Muscle layer of duodenum (tissue), 2 donors: ENCODE data around the gene C1QTNF1.

Experiments
- H3K27ac ChIP-seq: one replicate; pipeline ENCODE4 v1.7.0; 2013; ENCODE audit warnings: mild to moderate bottlenecking, low read length
- H3K27me3 ChIP-seq: one replicate; pipeline ENCODE4 v1.7.0; 2013; ENCODE audit warnings: low read depth, mild to moderate bottlenecking, control low read depth, low read length
- H3K36me3 ChIP-seq, 2 donors: one replicate each; pipeline ENCODE4 v1.7.0; 2013; ENCODE audit warnings: low read length in 2 of 2, control low read depth in 1 of 2, mild to moderate bottlenecking in 1 of 2; ENCODE audit not compliant: insufficient read depth in 2 of 2, control insufficient read depth in 1 of 2
- H3K4me1 ChIP-seq, 2 donors: one replicate each; pipeline ENCODE4 v1.7.0; 2013; ENCODE audit warnings: low read length in 2 of 2, mild to moderate bottlenecking in 2 of 2, control low read depth in 1 of 2, moderate library complexity in 1 of 2; ENCODE audit not compliant: insufficient read depth in 2 of 2, control insufficient read depth in 1 of 2
- H3K4me3 ChIP-seq, 2 donors: one replicate each; pipeline ENCODE4 v1.7.0; 2013; ENCODE audit warnings: low read length in 2 of 2, low read depth in 1 of 2, mild to moderate bottlenecking in 1 of 2
- H3K9me3 ChIP-seq, 2 donors: one replicate each; pipeline ENCODE4 v1.7.0; 2013; ENCODE audit warnings: low read length in 2 of 2, control low read depth in 1 of 2, mild to moderate bottlenecking in 1 of 2; ENCODE audit not compliant: control insufficient read depth in 1 of 2
- donor health status: healthy.

The C1QTNF1 gene

DNA sequence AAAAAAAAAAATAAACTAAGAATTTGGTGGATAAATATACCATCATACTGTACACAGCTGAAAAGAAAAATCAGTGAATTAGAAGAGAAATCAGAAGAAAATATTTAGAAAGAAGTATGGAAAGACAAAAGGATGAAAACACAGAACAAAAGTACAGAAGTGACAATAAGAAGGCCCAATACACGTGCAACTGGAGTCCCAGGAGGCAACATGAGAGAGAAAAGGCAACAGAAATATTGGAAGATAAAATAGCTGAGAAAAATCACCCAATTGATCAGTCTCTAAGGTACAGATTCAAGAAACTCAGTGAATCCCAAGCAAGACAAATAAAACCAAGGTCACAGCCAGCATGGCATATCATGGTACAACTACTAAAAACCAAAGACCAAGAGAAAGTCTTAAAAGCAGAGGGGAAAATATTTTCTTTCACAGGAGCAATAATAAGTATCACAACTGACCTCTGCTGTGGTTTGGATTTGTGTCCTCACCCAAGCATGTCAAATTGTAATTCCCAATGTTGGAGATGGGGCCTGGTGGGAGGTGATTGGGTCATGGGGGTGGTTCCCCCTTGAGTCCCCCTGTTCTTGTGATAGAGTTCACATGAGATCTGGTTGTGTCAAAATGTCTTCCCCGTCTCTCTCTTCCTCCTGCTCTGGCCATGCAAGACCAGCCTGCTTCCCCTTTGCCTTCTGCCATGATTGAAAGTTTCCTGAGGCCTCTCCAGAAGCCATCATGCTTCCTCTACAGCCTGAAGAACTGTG is 30.4 kb downstream of the C1QTNF1 start:
- no peak overlapping the region for H3K27ac ChIP-seq
- no peaks in the 10 kb centered on the region for H3K4me1 ChIP-seq
- H3K36me3 ChIP-seq: peaks cover 0 to 3% of the 10 kb centered on the region in 2 donors
- no peaks in the 10 kb centered on the region for H3K9me3 ChIP-seq
- H3K27me3 ChIP-seq: no peaks in the 10 kb centered on the region
- no peak overlapping the region for H3K4me3 ChIP-seq

DNA sequence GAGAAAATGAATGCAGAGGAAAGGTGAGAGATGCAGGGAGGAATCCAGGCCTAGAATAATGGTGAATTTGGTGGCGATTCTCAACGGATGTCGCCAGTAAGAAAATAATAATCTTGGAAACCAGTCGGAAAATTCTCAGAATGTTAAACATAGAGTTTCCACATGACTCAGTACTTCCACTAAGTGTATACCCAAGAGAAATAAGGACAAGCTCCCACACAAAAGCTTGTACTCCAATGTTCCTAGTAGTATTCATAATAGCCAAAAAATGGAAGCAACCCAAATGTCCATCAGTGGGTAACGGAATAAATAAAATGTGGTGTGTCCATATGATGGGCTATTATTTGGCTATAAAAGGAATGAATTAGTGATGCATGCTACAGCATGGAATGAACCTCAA is 31.2 kb downstream of the C1QTNF1 start:
- Histone ChIP-seq H3K9me3 (no peaks in the 10 kb centered on the region), H3K4me1 (no peaks in the 10 kb centered on the region), H3K36me3 (peaks cover 0 to 3% of the 10 kb centered on the region in 2 donors), H3K4me3 (no peak overlapping the region), H3K27ac (no peak overlapping the region), H3K27me3 (no peaks in the 10 kb centered on the region)

DNA sequence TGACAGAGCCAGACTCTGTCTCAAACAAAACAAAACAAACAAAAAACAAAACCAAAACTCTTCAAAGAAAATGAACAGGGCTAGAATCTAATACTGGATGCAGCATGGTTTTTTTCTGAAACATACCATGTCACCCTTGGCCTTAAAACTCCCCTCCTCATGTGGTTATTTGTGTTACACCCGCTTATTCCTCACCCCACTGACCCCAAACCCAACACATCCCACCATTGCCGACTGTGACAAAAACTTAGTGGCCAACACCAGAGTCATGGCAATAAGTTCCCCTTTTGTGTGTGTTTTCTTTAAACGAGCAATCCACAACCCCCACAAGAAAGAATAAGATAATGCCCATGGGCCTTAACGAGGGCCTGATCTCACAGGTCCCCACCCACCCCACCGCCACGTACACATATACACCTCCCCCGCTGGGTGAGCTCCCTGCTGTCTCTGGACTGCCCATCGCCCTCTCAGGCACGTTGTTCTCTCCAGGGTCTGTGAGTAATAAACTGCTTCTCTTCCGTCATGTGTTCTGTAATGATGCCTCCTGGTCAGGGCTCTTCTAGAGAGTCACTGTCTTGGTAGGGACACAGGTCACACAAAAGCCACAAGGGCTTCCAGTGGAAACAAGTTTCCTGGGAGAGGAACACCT is 33.9 kb downstream of the C1QTNF1 start:
- H3K4me1 ChIP-seq: no peaks in the 10 kb centered on the region
- no peak overlapping the region for H3K27ac ChIP-seq
- H3K9me3 ChIP-seq: no peaks in the 10 kb centered on the region
- no peaks in the 10 kb centered on the region for H3K27me3 ChIP-seq
- H3K4me3 ChIP-seq: no peak overlapping the region
- no peaks in the 10 kb centered on the region for H3K36me3 ChIP-seq

DNA sequence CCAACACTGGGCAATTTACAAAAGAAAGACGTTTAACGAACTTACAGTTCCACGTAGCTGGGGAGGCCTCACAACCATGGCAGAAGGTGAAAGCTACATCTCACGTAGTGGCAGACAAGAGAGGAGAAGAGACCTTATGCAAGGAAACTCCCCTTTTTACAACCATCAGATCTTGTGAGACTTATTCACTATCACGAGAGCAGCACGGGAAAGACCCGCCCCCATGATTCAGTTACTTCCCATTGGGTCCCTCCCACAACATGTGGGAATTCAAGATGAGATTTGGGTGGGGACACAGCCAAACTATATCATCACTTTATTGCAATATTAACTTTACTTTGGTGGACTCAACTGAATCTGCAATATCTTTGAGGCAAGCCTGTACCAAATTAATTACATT is 38.7 kb downstream of the C1QTNF1 start:
- H3K27ac ChIP-seq: no peak overlapping the region
- H3K4me1 ChIP-seq: no peaks in the 10 kb centered on the region
- no peaks in the 10 kb centered on the region for H3K27me3 ChIP-seq
- H3K4me3 ChIP-seq: no peak overlapping the region
- H3K9me3 ChIP-seq: no peaks in the 10 kb centered on the region
- H3K36me3 ChIP-seq: no peaks in the 10 kb centered on the region

DNA sequence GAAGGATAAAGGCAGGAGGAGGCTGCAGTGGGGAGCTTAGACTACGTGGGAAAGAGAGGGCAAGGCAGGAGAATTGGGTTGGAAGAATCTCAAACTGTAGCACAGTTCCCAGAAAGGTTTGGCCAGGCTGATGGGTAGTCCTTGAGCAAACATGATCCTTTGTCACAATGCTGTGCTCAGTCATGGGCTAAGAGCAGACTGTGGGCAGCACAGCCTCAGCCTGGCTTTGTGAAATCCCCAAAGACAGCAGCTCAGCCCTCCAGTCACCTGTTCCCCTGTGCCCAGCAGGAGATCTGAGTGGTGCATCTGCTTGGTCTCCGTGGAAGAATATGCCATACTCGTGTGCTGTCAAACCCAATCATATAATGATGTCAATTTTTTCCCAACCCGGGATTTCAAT is 40.1 kb downstream of the C1QTNF1 start:
- H3K4me3 ChIP-seq: no peak overlapping the region
- H3K27me3 ChIP-seq: no peaks in the 10 kb centered on the region
- H3K27ac ChIP-seq: no peak overlapping the region
- H3K4me1 ChIP-seq: no peaks in the 10 kb centered on the region
- no peaks in the 10 kb centered on the region for H3K36me3 ChIP-seq
- H3K9me3 ChIP-seq: no peaks in the 10 kb centered on the region

DNA sequence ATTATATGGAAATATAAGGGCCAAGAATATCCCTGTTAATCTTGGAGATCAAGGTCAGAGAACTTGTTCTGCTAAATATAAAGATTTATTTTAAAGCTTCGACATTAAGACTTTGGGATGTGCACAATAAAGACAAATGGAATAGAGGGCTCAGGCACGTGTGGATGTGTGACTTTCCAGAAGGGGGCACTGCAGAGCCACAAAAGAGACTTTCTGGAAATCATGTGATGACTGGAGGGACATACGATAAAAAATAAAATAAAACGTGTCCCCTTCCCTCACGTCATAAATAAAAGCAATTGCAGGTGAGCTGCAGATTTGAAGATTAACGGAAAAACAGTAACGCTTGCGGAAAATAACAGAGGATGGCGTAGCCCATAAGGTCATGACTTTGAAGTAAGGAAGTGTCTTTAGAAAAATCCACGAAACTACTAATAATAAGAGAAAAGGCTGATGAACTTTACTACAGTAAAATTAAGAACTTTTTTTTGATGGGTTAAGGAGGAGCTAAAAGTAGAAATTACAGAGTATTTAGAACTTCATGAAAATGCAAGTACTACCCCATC is 41.2 kb downstream of the C1QTNF1 start:
- H3K4me1 ChIP-seq: no peaks in the 10 kb centered on the region
- no peak overlapping the region for H3K4me3 ChIP-seq
- H3K9me3 ChIP-seq: no peaks in the 10 kb centered on the region
- H3K36me3 ChIP-seq: no peaks in the 10 kb centered on the region
- no peaks in the 10 kb centered on the region for H3K27me3 ChIP-seq
- no peak overlapping the region for H3K27ac ChIP-seq

DNA sequence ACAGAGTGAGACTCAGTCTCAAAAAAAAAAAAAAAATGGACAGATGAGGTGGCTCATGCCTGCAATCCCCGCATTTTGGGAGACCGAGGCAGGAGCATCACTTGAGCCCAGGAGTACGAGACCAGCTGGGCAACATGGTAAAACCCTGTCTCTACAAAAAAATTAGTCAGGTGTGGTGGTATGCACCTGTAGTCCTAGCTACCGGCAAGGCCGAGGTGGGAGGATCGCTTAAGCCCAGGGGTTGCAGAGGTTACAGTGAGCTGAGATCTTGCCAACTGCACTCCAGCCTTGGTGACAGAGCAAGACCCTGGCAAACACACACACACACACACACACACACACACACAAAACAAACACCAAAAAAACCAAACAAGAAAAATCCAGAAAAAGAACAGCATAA is 43.0 kb downstream of the C1QTNF1 start:
- Histone ChIP-seq H3K36me3 (no peaks in the 10 kb centered on the region), H3K9me3 (no peaks in the 10 kb centered on the region), H3K4me1 (no peaks in the 10 kb centered on the region), H3K27me3 (no peaks in the 10 kb centered on the region), H3K4me3 (no peak overlapping the region), H3K27ac (no peak overlapping the region)

DNA sequence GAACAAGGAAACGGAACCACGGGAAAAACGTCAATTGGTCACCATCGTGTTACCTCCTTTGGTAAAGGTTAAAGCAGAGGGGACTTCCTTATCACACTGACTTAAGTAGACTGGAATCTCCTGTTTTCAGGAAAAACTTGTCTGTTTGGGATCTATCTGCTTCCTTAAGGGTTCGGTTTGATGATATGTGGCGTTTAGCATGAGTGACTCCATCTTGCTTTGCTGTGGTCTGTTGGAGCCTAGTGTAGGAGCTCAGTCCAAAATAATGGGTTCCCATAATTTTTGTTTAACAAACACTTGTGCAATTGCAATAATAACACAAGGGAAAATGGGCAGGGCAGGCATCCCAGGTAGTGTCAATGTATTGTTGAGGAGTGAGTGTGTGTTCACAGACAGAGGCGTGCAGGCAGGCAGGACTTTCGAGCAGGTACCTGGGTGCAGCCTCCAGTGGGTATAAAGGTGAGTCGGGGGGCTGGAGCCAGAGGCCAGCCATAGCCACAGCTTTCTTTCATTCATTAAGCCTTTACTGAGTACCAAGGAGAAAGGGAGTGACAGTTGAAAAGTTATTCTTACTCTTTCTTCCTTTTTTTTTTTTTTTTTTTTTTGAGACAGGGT is 46.4 kb downstream of the C1QTNF1 start:
- Histone ChIP-seq H3K27ac (no peak overlapping the region), H3K4me1 (peaks cover under 1 to 5% of the 10 kb centered on the region in 2 donors), H3K4me3 (no peak overlapping the region), H3K27me3 (no peaks in the 10 kb centered on the region), H3K36me3 (no peaks in the 10 kb centered on the region), H3K9me3 (no peaks in the 10 kb centered on the region)

DNA sequence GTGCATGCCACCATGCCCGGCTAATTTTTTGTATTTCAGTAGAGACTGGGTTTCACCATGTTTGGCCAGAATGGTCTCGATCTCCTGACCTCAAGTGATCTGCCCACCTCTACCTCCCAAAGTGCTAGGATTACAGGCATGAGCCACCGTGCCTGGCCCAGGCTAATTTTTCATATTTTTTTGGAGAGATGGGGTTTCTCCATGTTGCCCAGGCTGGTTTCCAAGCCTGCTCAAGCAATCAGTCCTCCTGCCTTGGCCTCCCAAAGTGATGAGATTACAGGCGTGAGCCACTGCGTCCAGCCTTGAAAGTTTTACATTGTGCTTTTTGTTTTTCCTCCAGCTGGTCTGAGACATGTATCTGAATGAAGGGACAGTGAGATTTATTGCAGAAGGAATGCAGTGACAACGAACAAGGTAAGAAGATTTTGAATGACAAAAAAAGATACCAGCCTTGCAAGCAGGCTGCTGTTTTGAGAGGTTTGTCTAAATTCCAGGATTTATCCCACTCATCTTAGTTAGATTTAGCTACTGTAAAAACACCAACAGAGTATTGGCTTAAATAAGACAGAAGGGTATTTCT is 47.3 kb downstream of the C1QTNF1 start:
- H3K36me3 ChIP-seq: no peaks in the 10 kb centered on the region
- no peaks in the 10 kb centered on the region for H3K9me3 ChIP-seq
- no peak overlapping the region for H3K4me3 ChIP-seq
- H3K4me1 ChIP-seq: peaks cover 7 to 11% of the 10 kb centered on the region in 2 donors
- H3K27me3 ChIP-seq: no peaks in the 10 kb centered on the region
- H3K27ac ChIP-seq: no peak overlapping the region

DNA sequence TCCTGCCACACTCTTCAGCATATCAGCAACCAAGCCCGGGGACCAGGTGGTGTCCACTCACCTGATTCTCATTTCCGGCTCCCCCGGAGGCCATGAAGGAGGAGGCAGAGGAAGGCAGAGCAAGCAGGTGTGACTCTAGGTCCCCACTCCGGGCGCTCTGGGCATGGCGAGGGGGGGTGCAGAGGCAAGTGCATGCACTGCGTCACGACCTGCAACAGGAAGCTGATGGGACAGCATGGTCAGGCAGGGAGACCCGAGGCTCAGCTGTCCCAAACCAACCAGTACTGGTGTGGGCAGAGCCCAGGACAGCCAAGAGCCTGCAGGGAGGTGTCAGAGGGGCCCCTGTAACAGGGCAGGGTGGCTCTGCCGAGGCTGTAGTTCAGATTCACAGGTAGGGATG is 48.6 kb downstream of the C1QTNF1 start:
- no peaks in the 10 kb centered on the region for H3K9me3 ChIP-seq
- H3K4me1 ChIP-seq: peaks cover 7 to 11% of the 10 kb centered on the region in 2 donors
- peaks cover 0 to 5% of the 10 kb centered on the region in 2 donors for H3K36me3 ChIP-seq
- H3K27me3 ChIP-seq: no peaks in the 10 kb centered on the region
- H3K27ac ChIP-seq: no peak overlapping the region
- no peak overlapping the region for H3K4me3 ChIP-seq

DNA sequence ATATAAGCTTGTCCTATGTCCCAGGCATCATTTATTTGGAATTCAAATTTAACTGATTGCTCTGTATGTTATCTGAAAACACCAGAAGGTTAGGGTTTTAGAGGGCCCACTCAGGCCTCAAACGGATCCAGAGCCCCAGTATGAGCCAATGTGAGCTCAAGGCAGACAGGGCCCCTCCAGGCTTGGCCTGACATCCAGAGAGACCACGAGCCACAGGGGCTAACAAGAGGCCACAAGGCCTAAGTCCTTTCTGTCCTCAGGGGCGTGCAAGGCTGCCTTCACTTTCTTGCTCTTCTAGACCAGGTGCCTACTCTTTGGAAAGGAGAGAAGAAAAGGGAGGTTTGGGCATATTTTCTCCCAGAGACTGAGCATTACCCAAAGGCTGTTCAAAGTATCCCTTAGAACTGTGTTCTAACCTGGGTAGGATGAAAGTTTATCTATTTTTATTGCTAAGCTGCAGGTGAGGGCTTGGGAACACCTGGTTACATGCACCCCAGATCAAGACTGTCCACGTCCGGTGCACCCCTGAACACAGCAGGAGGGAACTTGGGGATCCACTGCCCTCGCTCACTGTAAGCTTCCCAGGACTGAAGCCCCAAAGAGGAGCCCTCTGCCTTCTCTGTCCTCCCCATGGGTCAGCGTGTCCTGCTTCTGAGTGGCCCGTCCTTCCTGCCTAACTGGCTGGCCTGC is 49.2 kb downstream of the C1QTNF1 start:
- Histone ChIP-seq H3K4me3 (no peak overlapping the region), H3K27me3 (no peaks in the 10 kb centered on the region), H3K27ac (peak overlapping the region; percentile 31)

More for the DNA sequence above, 49.2 kb downstream of the C1QTNF1 start:
- Histone ChIP-seq H3K4me1 (peaks cover 7 to 11% of the 10 kb centered on the region in 2 donors), H3K9me3 (no peaks in the 10 kb centered on the region), H3K36me3 (peaks cover 0 to 8% of the 10 kb centered on the region in 2 donors)
